Liver (tissue), 9 donors: ENCODE data around the gene DPEP2. TPM values are rescaled to one million over a fixed set of nuclear protein-coding genes. Genes with fewer than 3 reads are reported as not detected.

Source experiments
- DNase-seq: peaks from one replicate; pipeline ENCODE4 v3.0.0-alpha.2; 2017; ENCODE audit warnings: low spot score
- H3K27ac ChIP-seq, 2 donors: one replicate each; pipeline ENCODE4 v1.7.0; 2013; ENCODE audit warnings: inconsistent platforms in 2 of 2, low read length in 2 of 2, control low read depth in 1 of 2, low read depth in 1 of 2, mild to moderate bottlenecking in 1 of 2
- H3K27me3 ChIP-seq, 4 donors: one replicate each; pipeline versions ENCODE4 v1.6.1 to v1.7.0; 2013; ENCODE audit warnings: low read length in 3 of 4, inconsistent platforms in 1 of 4, mild to moderate bottlenecking in 1 of 4, moderate library complexity in 1 of 4; ENCODE audit not compliant: control insufficient read depth in 4 of 4, insufficient read depth in 4 of 4
- H3K36me3 ChIP-seq, 4 donors: one replicate each; pipeline versions ENCODE4 v1.6.1 to v1.7.0; 2013; ENCODE audit warnings: low read length in 3 of 4, mild to moderate bottlenecking in 3 of 4, low read depth in 1 of 4, moderate library complexity in 1 of 4; ENCODE audit not compliant: control insufficient read depth in 4 of 4, insufficient read depth in 3 of 4
- H3K4me1 ChIP-seq, 4 donors: one replicate each; pipeline versions ENCODE4 v1.6.1 to v1.7.0; 2013; ENCODE audit warnings: low read length in 3 of 4, mild to moderate bottlenecking in 3 of 4, moderate library complexity in 1 of 4; ENCODE audit not compliant: control insufficient read depth in 4 of 4, insufficient read depth in 4 of 4
- H3K4me3 ChIP-seq, 3 donors: one replicate each; pipeline versions ENCODE4 v1.6.1 to v1.7.0; 2013; ENCODE audit warnings: low read length in 3 of 3, control low read depth in 1 of 3, low read depth in 1 of 3, mild to moderate bottlenecking in 1 of 3
- H3K9ac ChIP-seq, 2 donors: one replicate each; pipeline ENCODE4 v1.7.0; 2013; ENCODE audit warnings: low read length in 2 of 2, mild to moderate bottlenecking in 2 of 2, moderate library complexity in 2 of 2, control low read depth in 1 of 2, low read depth in 1 of 2
- H3K9me3 ChIP-seq, 4 donors: one replicate each; pipeline versions ENCODE4 v1.6.1 to v1.7.0; 2013; ENCODE audit warnings: low read length in 3 of 4; ENCODE audit not compliant: control insufficient read depth in 4 of 4
- EGR1 ChIP-seq, 2 donors: IDR thresholded peaks; 2 replicates each; pipeline ENCODE4 v1.6.1; 2016 to 2018; ENCODE audit warnings: antibody characterized with exemption in 2 of 2, low read depth in 2 of 2
- FOXA1 ChIP-seq: IDR thresholded peaks from 2 replicates; pipeline ENCODE4 v1.6.1; 2016; ENCODE audit warnings: antibody characterized with exemption
- FOXA2 ChIP-seq: IDR thresholded peaks from 2 replicates; pipeline ENCODE4 v1.6.1; 2016; ENCODE audit warnings: antibody characterized with exemption
- GABPA ChIP-seq, 2 donors: IDR thresholded peaks in 1 of 2; conservative IDR thresholded peaks in 1 of 2; 2 replicates each; pipeline ENCODE4 v1.6.1; 2016; ENCODE audit warnings: antibody characterized with exemption in 2 of 2, mild to moderate bottlenecking in 1 of 2, moderate library complexity in 1 of 2
- HNF4A ChIP-seq, 2 donors: conservative IDR thresholded peaks; 2 replicates each; pipeline ENCODE4 v1.6.1; 2016; ENCODE audit warnings: antibody characterized with exemption in 2 of 2, mild to moderate bottlenecking in 2 of 2
- HNF4G ChIP-seq: IDR thresholded peaks from 2 replicates; pipeline ENCODE4 v1.6.1; 2016; ENCODE audit warnings: antibody characterized with exemption
- JUND ChIP-seq, 2 donors: IDR thresholded peaks; 2 replicates each; pipeline ENCODE4 v1.6.1; 2016; ENCODE audit warnings: antibody characterized with exemption in 2 of 2
- NR2F2 ChIP-seq: IDR thresholded peaks from 2 replicates; pipeline ENCODE4 v1.6.1; 2016; ENCODE audit warnings: antibody characterized with exemption
- RAD21 ChIP-seq, 2 donors: IDR thresholded peaks; 2 replicates each; pipeline ENCODE4 v1.6.1; 2016; ENCODE audit warnings: antibody characterized with exemption in 2 of 2, mild to moderate bottlenecking in 2 of 2
- RXRA ChIP-seq, 2 donors: IDR thresholded peaks; 2 replicates each; pipeline ENCODE4 v1.6.1; 2017 to 2018; ENCODE audit warnings: antibody characterized with exemption in 2 of 2, mild to moderate bottlenecking in 1 of 2
- SP1 ChIP-seq: IDR thresholded peaks from 2 replicates; pipeline ENCODE4 v1.6.1; 2018; ENCODE audit warnings: antibody characterized with exemption, mild to moderate bottlenecking
- TAF1 ChIP-seq: conservative IDR thresholded peaks from 2 replicates; pipeline ENCODE4 v1.6.1; 2016; ENCODE audit warnings: antibody characterized with exemption, mild to moderate bottlenecking
- YY1 ChIP-seq: IDR thresholded peaks from 2 replicates; pipeline ENCODE4 v1.6.1; 2016; ENCODE audit warnings: antibody characterized with exemption, mild to moderate bottlenecking
- WGBS: extraction: QIAGEN DNeasy Blood & Tissue Kit; methylation state at CpG from one replicate; pipeline ENCODE4 v1.1.7; 2013; 5-methylcytosine and 5-hydroxymethylcytosine counted together
- polyA plus RNA-seq, 2 donors: library from polyadenylated mRNA; stranded (reverse) in 1 of 2; unstranded in 1 of 2; fragments of 200-250 nt in 1 of 2; fragments of >200 nt in 1 of 2; fragmentation: Nextera tagmentation in 1 of 2; extraction: Ambion mirVana in 1 of 2; gene quantifications; one replicate each; pipeline versions ENCODE4 v1.2.1 to v1.2.3, GENCODE V29; 2013 to 2015
- total RNA-seq, 2 donors: library from RNA; depleted of rRNA; stranded (reverse); fragments of >200 nt; gene quantifications; one replicate each; pipeline ENCODE4 v1.2.3, GENCODE V29; 2014
- TF ChIP-seq, protein P1 (sequence below): fragments of 150-350 bp; IDR thresholded peaks from 2 replicates; pipeline ENCODE4 v1.5.1; 2017; ENCODE audit warnings: improper control_type of control experiment, low read depth, low read length; ENCODE audit not compliant: missing input control
- TF ChIP-seq, protein P2 (sequence below): IDR thresholded peaks from 2 replicates; pipeline ENCODE4 v1.6.1; 2016; ENCODE audit warnings: antibody characterized with exemption
- TF ChIP-seq, protein P3 (sequence below): IDR thresholded peaks from 2 replicates; pipeline ENCODE4 v1.6.1; 2016; ENCODE audit warnings: antibody characterized with exemption, mild to moderate bottlenecking
- TF ChIP-seq, protein P4 (sequence below): IDR thresholded peaks from 2 replicates; pipeline ENCODE4 v1.6.1; 2016; ENCODE audit warnings: antibody characterized with exemption
- TF ChIP-seq, protein P5 (sequence below): IDR thresholded peaks from 2 replicates; pipeline ENCODE4 v1.6.1; 2016; ENCODE audit warnings: antibody characterized with exemption
- donor health status: healthy.
- donor health status: healthy.
- donor health status: healthy.
- donor health status: healthy.
- donor health status: healthy.

Gene DPEP2
- total and polyA plus RNA-seq, 4 donors, result 1.4 to 2.4 (median 1.9) TPM

DNA sequence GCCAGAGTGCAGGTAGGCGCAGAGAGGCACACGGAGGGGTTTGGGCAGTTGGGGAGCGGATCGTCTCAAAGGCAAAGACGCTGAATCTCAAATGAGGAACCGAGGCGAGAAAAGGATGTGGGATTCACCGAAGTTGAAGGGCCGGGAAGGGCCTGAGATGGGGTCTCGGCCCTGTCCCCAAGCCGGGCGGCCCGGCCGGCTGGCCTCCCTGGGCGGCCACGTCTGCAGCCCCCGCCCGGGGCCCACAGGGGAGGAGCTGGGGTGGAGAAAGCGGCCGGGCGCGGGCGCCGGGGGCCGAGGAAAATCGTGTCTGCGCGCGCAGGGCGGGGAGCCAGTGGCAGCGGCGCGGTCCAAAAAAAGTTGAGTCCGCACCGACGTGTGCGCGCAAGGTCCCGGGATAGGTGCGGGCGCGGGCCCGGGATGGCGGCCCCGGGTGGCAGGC is 31.3 kb downstream of the DPEP2 start:
- Histone ChIP-seq H3K36me3 (no peaks in the 10 kb centered on the region), H3K27me3 (no peaks in the 10 kb centered on the region), H3K9ac (peak overlapping the region; percentile 57 to 88), H3K4me1 (peaks cover 3 to 26% (median 18%) of the 10 kb centered on the region in 4 donors), H3K4me3 (peak overlapping the region; percentile 66 to 82 (median 80)), H3K27ac (peak overlapping the region; percentile 80 to 91), H3K9me3 (no peaks in the 10 kb centered on the region)
- TF ChIP-seq, protein P1, sequence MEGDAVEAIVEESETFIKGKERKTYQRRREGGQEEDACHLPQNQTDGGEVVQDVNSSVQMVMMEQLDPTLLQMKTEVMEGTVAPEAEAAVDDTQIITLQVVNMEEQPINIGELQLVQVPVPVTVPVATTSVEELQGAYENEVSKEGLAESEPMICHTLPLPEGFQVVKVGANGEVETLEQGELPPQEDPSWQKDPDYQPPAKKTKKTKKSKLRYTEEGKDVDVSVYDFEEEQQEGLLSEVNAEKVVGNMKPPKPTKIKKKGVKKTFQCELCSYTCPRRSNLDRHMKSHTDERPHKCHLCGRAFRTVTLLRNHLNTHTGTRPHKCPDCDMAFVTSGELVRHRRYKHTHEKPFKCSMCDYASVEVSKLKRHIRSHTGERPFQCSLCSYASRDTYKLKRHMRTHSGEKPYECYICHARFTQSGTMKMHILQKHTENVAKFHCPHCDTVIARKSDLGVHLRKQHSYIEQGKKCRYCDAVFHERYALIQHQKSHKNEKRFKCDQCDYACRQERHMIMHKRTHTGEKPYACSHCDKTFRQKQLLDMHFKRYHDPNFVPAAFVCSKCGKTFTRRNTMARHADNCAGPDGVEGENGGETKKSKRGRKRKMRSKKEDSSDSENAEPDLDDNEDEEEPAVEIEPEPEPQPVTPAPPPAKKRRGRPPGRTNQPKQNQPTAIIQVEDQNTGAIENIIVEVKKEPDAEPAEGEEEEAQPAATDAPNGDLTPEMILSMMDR, result no peak
- no peak for TF ChIP-seq RXRA (IDR thresholded peaks at IDR 0.05)
- TF ChIP-seq, protein P2, sequence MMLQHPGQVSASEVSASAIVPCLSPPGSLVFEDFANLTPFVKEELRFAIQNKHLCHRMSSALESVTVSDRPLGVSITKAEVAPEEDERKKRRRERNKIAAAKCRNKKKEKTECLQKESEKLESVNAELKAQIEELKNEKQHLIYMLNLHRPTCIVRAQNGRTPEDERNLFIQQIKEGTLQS, result no peak
- TF ChIP-seq, protein P3, sequence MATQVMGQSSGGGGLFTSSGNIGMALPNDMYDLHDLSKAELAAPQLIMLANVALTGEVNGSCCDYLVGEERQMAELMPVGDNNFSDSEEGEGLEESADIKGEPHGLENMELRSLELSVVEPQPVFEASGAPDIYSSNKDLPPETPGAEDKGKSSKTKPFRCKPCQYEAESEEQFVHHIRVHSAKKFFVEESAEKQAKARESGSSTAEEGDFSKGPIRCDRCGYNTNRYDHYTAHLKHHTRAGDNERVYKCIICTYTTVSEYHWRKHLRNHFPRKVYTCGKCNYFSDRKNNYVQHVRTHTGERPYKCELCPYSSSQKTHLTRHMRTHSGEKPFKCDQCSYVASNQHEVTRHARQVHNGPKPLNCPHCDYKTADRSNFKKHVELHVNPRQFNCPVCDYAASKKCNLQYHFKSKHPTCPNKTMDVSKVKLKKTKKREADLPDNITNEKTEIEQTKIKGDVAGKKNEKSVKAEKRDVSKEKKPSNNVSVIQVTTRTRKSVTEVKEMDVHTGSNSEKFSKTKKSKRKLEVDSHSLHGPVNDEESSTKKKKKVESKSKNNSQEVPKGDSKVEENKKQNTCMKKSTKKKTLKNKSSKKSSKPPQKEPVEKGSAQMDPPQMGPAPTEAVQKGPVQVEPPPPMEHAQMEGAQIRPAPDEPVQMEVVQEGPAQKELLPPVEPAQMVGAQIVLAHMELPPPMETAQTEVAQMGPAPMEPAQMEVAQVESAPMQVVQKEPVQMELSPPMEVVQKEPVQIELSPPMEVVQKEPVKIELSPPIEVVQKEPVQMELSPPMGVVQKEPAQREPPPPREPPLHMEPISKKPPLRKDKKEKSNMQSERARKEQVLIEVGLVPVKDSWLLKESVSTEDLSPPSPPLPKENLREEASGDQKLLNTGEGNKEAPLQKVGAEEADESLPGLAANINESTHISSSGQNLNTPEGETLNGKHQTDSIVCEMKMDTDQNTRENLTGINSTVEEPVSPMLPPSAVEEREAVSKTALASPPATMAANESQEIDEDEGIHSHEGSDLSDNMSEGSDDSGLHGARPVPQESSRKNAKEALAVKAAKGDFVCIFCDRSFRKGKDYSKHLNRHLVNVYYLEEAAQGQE, result no peak
- TF ChIP-seq GABPA (IDR thresholded peaks at IDR 0.05 in 1 of 2, conservative IDR thresholded peaks at IDR 0.05 in 1 of 2), result no peak
- no peak for TF ChIP-seq TAF1
- TF ChIP-seq JUND (IDR thresholded peaks at IDR 0.05), result no peak
- TF ChIP-seq, protein P4, sequence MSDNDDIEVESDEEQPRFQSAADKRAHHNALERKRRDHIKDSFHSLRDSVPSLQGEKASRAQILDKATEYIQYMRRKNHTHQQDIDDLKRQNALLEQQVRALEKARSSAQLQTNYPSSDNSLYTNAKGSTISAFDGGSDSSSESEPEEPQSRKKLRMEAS, result no peak
- no peak for TF ChIP-seq FOXA1
- no peak for TF ChIP-seq EGR1 (IDR thresholded peaks at IDR 0.05; ENCODE audit: low read depth in 2 of 2)
- TF ChIP-seq HNF4A (conservative IDR thresholded peaks at IDR 0.05), result no peak
- TF ChIP-seq SP1, result no peak
- TF ChIP-seq YY1, result no peak
- no peak for TF ChIP-seq HNF4G
- no peak for TF ChIP-seq RAD21 (IDR thresholded peaks at IDR 0.05)
- TF ChIP-seq FOXA2, result no peak
- TF ChIP-seq, protein P5, sequence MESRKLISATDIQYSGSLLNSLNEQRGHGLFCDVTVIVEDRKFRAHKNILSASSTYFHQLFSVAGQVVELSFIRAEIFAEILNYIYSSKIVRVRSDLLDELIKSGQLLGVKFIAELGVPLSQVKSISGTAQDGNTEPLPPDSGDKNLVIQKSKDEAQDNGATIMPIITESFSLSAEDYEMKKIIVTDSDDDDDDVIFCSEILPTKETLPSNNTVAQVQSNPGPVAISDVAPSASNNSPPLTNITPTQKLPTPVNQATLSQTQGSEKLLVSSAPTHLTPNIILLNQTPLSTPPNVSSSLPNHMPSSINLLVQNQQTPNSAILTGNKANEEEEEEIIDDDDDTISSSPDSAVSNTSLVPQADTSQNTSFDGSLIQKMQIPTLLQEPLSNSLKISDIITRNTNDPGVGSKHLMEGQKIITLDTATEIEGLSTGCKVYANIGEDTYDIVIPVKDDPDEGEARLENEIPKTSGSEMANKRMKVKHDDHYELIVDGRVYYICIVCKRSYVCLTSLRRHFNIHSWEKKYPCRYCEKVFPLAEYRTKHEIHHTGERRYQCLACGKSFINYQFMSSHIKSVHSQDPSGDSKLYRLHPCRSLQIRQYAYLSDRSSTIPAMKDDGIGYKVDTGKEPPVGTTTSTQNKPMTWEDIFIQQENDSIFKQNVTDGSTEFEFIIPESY, result no peak
- no peak for TF ChIP-seq NR2F2
- WGBS, result 4% methylated on average over 45 of the region's 45 CpGs
- peak; percentile 58 for DNase-seq
